ENCODE data around the gene PTPRT. TPM values are rescaled to one million over a fixed set of nuclear protein-coding genes. Genes with fewer than 3 reads are reported as not detected.

Gene PTPRT
- total RNA-seq, 1 experiment from 2014 or later = not detected

DNA sequence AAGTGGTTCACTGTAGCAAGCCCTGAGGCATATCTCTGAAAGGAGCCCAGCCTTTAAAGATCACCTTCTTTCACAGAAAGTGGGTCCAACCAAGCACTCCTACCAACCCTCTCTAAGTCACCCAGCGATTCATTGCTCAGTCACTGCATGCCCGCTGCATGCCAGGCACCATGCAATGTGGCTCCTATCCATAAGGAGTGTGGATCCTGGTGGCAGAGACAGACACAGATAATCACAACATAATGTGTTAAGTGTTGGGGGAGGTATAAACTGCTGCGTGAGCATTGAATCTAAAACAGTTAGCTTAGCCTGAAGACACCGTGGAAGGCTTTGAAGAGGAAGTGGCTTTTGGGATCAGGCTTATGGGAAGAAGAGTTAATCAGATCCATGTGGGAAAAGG, 659.5 kb downstream of the PTPRT start:
- Mint-ChIP-seq H3K27ac (ENCODE audit: unreplicated experiment) (no peak overlapping the region), H3K27me3 (ENCODE audit: unreplicated experiment) (peaks cover 10% of the 10 kb centered on the region), H3K4me3 (ENCODE audit: low read depth, unreplicated experiment) (no peak overlapping the region), H3K36me3 (ENCODE audit: insufficient read depth, unreplicated experiment) (no peaks in the 10 kb centered on the region), H3K9me3 (ENCODE audit: low read depth, unreplicated experiment) (peaks cover 3% of the 10 kb centered on the region), H3K4me1 (ENCODE audit: low read depth, unreplicated experiment) (no peaks in the 10 kb centered on the region)
- TF ChIP-seq, protein P1, sequence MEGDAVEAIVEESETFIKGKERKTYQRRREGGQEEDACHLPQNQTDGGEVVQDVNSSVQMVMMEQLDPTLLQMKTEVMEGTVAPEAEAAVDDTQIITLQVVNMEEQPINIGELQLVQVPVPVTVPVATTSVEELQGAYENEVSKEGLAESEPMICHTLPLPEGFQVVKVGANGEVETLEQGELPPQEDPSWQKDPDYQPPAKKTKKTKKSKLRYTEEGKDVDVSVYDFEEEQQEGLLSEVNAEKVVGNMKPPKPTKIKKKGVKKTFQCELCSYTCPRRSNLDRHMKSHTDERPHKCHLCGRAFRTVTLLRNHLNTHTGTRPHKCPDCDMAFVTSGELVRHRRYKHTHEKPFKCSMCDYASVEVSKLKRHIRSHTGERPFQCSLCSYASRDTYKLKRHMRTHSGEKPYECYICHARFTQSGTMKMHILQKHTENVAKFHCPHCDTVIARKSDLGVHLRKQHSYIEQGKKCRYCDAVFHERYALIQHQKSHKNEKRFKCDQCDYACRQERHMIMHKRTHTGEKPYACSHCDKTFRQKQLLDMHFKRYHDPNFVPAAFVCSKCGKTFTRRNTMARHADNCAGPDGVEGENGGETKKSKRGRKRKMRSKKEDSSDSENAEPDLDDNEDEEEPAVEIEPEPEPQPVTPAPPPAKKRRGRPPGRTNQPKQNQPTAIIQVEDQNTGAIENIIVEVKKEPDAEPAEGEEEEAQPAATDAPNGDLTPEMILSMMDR (IDR thresholded peaks at IDR 0.05; ENCODE audit: unreplicated experiment) = no peak
- BruUV-seq (replicated peaks) = no TSS peak
- intact Hi-C loops (cut with micrococcal nuclease; ENCODE audit: unreplicated experiment) = loop anchor here (10.0 kb wide), 1 partner anchor 655 kb away; the partner anchor contains the start of gene PTPRT
- DNase-seq = no peak
- CTCF ChIA-PET = interaction anchor here (0.7 kb wide), 1 partner anchor 657 kb away, joined by 3 read pairs; no protein-coding TSS in a partner anchor

DNA sequence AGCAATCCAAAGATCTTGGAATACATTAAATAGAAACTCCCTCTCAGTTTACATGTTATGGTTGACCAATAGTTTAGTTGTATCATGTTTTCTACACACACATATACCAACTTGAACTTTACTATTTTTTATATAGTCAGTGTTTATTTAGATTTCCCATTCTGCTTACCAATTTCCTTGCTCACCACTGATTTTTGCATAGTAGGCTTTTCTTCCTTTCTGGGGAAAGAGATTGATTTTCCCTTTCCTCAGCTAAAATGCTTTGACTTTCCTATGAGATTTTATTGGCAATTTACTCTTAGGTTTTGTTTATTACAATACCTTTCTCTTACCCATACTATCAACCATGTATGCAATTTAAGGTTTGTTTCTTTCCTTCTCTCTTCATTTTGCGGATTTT, 665.6 kb downstream of the PTPRT start:
- peaks cover 15% of the 10 kb centered on the region for H3K9me3 Mint-ChIP-seq (ENCODE audit: low read depth, unreplicated experiment)
- H3K4me3 Mint-ChIP-seq (ENCODE audit: low read depth, unreplicated experiment) = no peak overlapping the region
- intact Hi-C loops (cut with micrococcal nuclease; ENCODE audit: unreplicated experiment) = loop anchor here (10.0 kb wide), 1 partner anchor 789 kb away; no protein-coding TSS in a partner anchor
- TF ChIP-seq, protein P1 (IDR thresholded peaks at IDR 0.05; ENCODE audit: unreplicated experiment) = no peak
- no peaks in the 10 kb centered on the region for H3K36me3 Mint-ChIP-seq (ENCODE audit: insufficient read depth, unreplicated experiment)
- BruUV-seq (replicated peaks) = no TSS peak
- H3K27me3 Mint-ChIP-seq (ENCODE audit: unreplicated experiment) = no peaks in the 10 kb centered on the region
- H3K4me1 Mint-ChIP-seq (ENCODE audit: low read depth, unreplicated experiment) = no peaks in the 10 kb centered on the region
- DNase-seq = no peak
- H3K27ac Mint-ChIP-seq (ENCODE audit: unreplicated experiment) = no peak overlapping the region
- CTCF ChIA-PET = no interaction called here

DNA sequence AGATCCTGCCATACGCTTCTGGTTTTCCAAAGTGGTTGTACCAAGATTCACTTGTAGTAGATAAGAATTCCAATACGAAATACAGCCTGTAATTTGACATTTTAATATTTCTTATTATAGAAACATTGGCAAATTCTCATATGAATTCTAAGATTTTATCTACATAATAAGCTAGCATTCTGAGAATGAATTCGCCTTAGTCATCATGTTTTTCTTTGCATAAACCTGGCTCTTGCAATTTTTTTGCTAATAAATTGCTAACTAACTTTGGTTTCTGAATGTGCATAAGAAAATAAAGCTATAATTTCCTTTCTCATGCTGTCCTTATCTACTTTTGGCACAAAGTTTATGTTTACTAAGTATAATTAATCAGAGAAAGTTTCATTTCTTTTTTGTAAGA, 673.0 kb downstream of the PTPRT start:
- peaks cover 9% of the 10 kb centered on the region for H3K4me1 Mint-ChIP-seq (ENCODE audit: low read depth, unreplicated experiment)

DNA sequence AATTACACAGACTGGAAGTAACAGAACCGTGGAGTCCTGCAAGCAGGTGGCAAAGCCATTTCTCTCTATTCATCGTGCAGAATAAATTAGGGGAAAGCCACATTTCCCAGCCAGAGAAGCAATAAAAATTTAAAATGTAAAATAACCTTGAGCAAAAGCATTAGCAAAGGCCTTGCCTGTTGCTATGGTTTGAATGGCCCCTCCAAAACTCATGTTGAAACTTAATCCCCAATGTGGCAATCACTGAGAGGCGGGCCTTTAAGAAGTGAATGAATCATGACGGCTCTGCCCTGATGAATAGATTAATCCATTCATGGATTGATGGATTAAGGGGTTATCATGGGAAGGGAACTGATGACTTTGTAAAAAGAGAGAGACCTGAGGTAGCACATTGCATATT, 679.0 kb downstream of the PTPRT start:
- Mint-ChIP-seq H3K9me3 (ENCODE audit: low read depth, unreplicated experiment) (no peaks in the 10 kb centered on the region), H3K36me3 (ENCODE audit: insufficient read depth, unreplicated experiment) (no peaks in the 10 kb centered on the region), H3K27me3 (ENCODE audit: unreplicated experiment) (no peaks in the 10 kb centered on the region), H3K27ac (ENCODE audit: unreplicated experiment) (no peak overlapping the region), H3K4me1 (ENCODE audit: low read depth, unreplicated experiment) (no peaks in the 10 kb centered on the region), H3K4me3 (ENCODE audit: low read depth, unreplicated experiment) (no peak overlapping the region)
- no TSS peak for BruUV-seq (replicated peaks)
- intact Hi-C loops (cut with micrococcal nuclease; ENCODE audit: unreplicated experiment) = no loop called here
- CTCF ChIA-PET = no interaction called here
- TF ChIP-seq, protein P1 (IDR thresholded peaks at IDR 0.05; ENCODE audit: unreplicated experiment) = no peak
- DNase-seq = no peak

More for the DNA sequence above, 673.0 kb downstream of the PTPRT start:
- intact Hi-C loops (cut with micrococcal nuclease; ENCODE audit: unreplicated experiment) = no loop called here
- Mint-ChIP-seq H3K36me3 (ENCODE audit: insufficient read depth, unreplicated experiment) (no peaks in the 10 kb centered on the region), H3K4me3 (ENCODE audit: low read depth, unreplicated experiment) (no peak overlapping the region), H3K27ac (ENCODE audit: unreplicated experiment) (no peak overlapping the region), H3K27me3 (ENCODE audit: unreplicated experiment) (no peaks in the 10 kb centered on the region), H3K9me3 (ENCODE audit: low read depth, unreplicated experiment) (peaks cover 6% of the 10 kb centered on the region)
- CTCF ChIA-PET = interaction anchor here (0.6 kb wide), 2 partner anchors 267 to 1228 kb away, joined by 3 read pairs; no protein-coding TSS in a partner anchor
- DNase-seq = no peak
- no TSS peak for BruUV-seq (replicated peaks)
- TF ChIP-seq, protein P1 (IDR thresholded peaks at IDR 0.05; ENCODE audit: unreplicated experiment) = no peak
